K562 (cell line): ENCODE results near the gene PNISR. TPM values are rescaled to one million over a fixed set of nuclear protein-coding genes. Genes with fewer than 3 reads are reported as not detected.
A peak's percentile ranks its signal among the peaks of the same experiment; 100 is the strongest.

Experiments
- EP400 ChIP-seq: fragments of 450-650 bp; IDR thresholded peaks from 2 replicates; pipeline ENCODE4 v1.6.1; 2017; ENCODE audit warnings: antibody characterized with exemption, mild to moderate bottlenecking, moderate library complexity
- FOXK1 ChIP-seq: sonication (generic); formaldehyde crosslinking; IDR thresholded peaks from 2 replicates; pipeline ENCODE4 v1.8.0; 2022; ENCODE audit warnings: missing genetic modification reagents, mild to moderate bottlenecking, borderline replicate concordance
- MIER1 ChIP-seq: fragments of 450-650 bp; IDR thresholded peaks from 2 replicates; pipeline ENCODE4 v1.6.1; 2016; ENCODE audit warnings: antibody characterized with exemption, mild to moderate bottlenecking, low read depth
- NFXL1 ChIP-seq: fragments of 450-650 bp; formaldehyde crosslinking; IDR thresholded peaks from 2 replicates; pipeline ENCODE4 v1.4.0; 2021; ENCODE audit warnings: mild to moderate bottlenecking
- POLR2G ChIP-seq: fragments of 200-400 bp; formaldehyde crosslinking; IDR thresholded peaks from 2 replicates; pipeline ENCODE4 v1.6.1; 2017; ENCODE audit warnings: low read depth, mild to moderate bottlenecking, antibody characterized with exemption, low read length, moderate library complexity
- RAD21 ChIP-seq, 2 experiments: fragments of 250-450 bp in 1 of 2; fragments of 450-650 bp in 1 of 2; sonication (Bioruptor Pico) in 1 of 2; formaldehyde crosslinking in 1 of 2; IDR thresholded peaks in 1 of 2; conservative IDR thresholded peaks in 1 of 2; 2 replicates each; pipeline versions ENCODE4 v1.4.0 to v1.8.0; 2020 to 2022; ENCODE audit warnings: mild to moderate bottlenecking in 2 of 2, moderate library complexity in 1 of 2
- RBM34 ChIP-seq: fragments of 200-400 bp; formaldehyde crosslinking; IDR thresholded peaks from 2 replicates; pipeline ENCODE4 v1.6.1; 2018; ENCODE audit warnings: low read length, borderline replicate concordance; ENCODE audit not compliant: insufficient read depth
- SREBF1 ChIP-seq: fragments of 150-350 bp; IDR thresholded peaks from 2 replicates; pipeline ENCODE4 v1.6.1; 2014; ENCODE audit warnings: antibody characterized with exemption, low read depth, low read length, borderline replicate concordance
- TARDBP ChIP-seq: fragments of 450-650 bp; IDR thresholded peaks from 2 replicates; pipeline ENCODE4 v1.6.1; 2016
- ZNF583 ChIP-seq: fragments of 250-450 bp; sonication (Bioruptor Pico); IDR thresholded peaks from 2 replicates; pipeline ENCODE4 v1.4.0; 2020
- polyA plus RNA-seq, 8 experiments: library from polyadenylated mRNA; depleted of rRNA in 4 of 8; stranded (reverse) in 5 of 8; unstranded in 3 of 8; fragments of >200 nt; fragmentation: Nextera tagmentation in 2 of 8; fragmentation: Illumina TruSeq in 1 of 8; extraction: Ambion mirVana in 2 of 8; extraction: Trizol in 1 of 8; gene quantifications; 2 replicates each; pipeline versions ENCODE4 v1.2.1 to v1.2.3, GENCODE V29; 2011 to 2014; ENCODE audit warnings: inconsistent platforms in 1 of 8, missing spikeins in 1 of 8
- total RNA-seq, 7 experiments: library from RNA; depleted of rRNA in 6 of 7; stranded (reverse); fragments of >200 nt in 6 of 7; fragmentation: Illumina TruSeq in 2 of 7; extraction: Trizol in 2 of 7; gene quantifications; 2 replicates each; pipeline versions ENCODE4 v1.2.1 to v1.2.3, GENCODE V29; 2011 to 2021; ENCODE audit warnings: low replicate concordance in 1 of 7
- TF ChIP-seq, protein P1 (sequence below), 2 experiments: fragments of 450-650 bp; formaldehyde crosslinking in 1 of 2; IDR thresholded peaks; 2 replicates each; pipeline versions ENCODE4 v1.4.0 to v1.6.1; 2014 to 2020; ENCODE audit warnings: mild to moderate bottlenecking in 2 of 2, borderline replicate concordance in 1 of 2, low read depth in 1 of 2
- TF ChIP-seq, protein P2 (sequence below), 3 experiments: IDR thresholded peaks in 2 of 3; conservative IDR thresholded peaks in 1 of 3; 2 replicates each; pipeline ENCODE4 v1.5.1; 2011 to 2012; ENCODE audit warnings: low read length in 3 of 3, mild to moderate bottlenecking in 3 of 3, control low read depth in 2 of 3, improper control_type of control experiment in 1 of 3, inconsistent platforms in 1 of 3, low read depth in 1 of 3, mixed read lengths in 1 of 3, moderate library complexity in 1 of 3; ENCODE audit not compliant: insufficient read depth in 2 of 3
- TF ChIP-seq, protein P3 (sequence below): fragments of 450-650 bp; formaldehyde crosslinking; IDR thresholded peaks from 2 replicates; pipeline ENCODE4 v1.4.0; 2020; ENCODE audit warnings: mild to moderate bottlenecking, moderate library complexity
- TF ChIP-seq, protein P4 (sequence below), 2 experiments: fragments of 450-650 bp; IDR thresholded peaks; 2 replicates each; pipeline ENCODE4 v1.6.1; 2016

PNISR gene
- total and polyA plus RNA-seq, 9 of the 15 experiments (the other 6 are each of a cell fraction or from before 2014, with no cell fraction given), result 97.4 to 206 (median 131) TPM

DNA sequence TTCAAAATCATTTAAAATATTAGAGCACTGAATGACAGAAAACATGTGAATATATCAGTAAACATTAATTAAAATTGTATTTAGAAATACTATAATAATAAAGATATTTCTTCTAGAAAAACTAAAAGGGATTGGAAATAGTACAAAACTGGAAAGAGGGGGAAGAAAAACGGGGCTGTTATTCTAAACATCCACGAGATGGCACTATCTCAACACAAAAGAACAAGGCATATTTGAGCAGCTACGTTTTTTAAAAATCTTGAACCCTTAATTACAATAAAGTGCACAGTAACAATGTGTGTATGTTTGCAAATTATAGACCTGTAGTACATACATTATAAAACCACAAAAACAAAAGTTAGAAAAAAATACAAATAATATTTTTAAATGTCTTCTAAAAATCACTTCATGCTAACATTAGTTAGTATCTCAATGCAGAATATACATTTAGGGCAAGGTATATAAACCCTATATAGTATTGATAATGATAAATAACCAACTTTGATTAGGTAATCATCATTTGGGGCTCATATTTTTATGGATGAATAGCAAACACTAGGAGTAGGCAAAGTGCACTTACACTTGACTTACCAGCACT lies 42.5 kb upstream of the PNISR start (continued):
- TF ChIP-seq, protein P1, sequence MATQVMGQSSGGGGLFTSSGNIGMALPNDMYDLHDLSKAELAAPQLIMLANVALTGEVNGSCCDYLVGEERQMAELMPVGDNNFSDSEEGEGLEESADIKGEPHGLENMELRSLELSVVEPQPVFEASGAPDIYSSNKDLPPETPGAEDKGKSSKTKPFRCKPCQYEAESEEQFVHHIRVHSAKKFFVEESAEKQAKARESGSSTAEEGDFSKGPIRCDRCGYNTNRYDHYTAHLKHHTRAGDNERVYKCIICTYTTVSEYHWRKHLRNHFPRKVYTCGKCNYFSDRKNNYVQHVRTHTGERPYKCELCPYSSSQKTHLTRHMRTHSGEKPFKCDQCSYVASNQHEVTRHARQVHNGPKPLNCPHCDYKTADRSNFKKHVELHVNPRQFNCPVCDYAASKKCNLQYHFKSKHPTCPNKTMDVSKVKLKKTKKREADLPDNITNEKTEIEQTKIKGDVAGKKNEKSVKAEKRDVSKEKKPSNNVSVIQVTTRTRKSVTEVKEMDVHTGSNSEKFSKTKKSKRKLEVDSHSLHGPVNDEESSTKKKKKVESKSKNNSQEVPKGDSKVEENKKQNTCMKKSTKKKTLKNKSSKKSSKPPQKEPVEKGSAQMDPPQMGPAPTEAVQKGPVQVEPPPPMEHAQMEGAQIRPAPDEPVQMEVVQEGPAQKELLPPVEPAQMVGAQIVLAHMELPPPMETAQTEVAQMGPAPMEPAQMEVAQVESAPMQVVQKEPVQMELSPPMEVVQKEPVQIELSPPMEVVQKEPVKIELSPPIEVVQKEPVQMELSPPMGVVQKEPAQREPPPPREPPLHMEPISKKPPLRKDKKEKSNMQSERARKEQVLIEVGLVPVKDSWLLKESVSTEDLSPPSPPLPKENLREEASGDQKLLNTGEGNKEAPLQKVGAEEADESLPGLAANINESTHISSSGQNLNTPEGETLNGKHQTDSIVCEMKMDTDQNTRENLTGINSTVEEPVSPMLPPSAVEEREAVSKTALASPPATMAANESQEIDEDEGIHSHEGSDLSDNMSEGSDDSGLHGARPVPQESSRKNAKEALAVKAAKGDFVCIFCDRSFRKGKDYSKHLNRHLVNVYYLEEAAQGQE (IDR thresholded peaks at IDR 0.05; ENCODE audit: borderline replicate concordance), result peak; percentile 63; the same call in 1 of the 2 replicates
- TF ChIP-seq, protein P1 (CRISPR knock-in tag; IDR thresholded peaks at IDR 0.05; ENCODE audit: low read depth), result no peak
- TF ChIP-seq RAD21 (CRISPR knock-in tag; conservative IDR thresholded peaks at IDR 0.05 in 1 of 2, IDR thresholded peaks at IDR 0.05 in 1 of 2) (peak; percentile 83 to 86), ZNF583 (CRISPR knock-in tag) (no peak), SREBF1 (no peak), EP400 (no peak), POLR2G (no peak), RBM34 (no peak), MIER1 (no peak), TARDBP (no peak), FOXK1 (CRISPR knock-in tag) (no peak), NFXL1 (CRISPR knock-in tag) (no peak)
- TF ChIP-seq, protein P2, sequence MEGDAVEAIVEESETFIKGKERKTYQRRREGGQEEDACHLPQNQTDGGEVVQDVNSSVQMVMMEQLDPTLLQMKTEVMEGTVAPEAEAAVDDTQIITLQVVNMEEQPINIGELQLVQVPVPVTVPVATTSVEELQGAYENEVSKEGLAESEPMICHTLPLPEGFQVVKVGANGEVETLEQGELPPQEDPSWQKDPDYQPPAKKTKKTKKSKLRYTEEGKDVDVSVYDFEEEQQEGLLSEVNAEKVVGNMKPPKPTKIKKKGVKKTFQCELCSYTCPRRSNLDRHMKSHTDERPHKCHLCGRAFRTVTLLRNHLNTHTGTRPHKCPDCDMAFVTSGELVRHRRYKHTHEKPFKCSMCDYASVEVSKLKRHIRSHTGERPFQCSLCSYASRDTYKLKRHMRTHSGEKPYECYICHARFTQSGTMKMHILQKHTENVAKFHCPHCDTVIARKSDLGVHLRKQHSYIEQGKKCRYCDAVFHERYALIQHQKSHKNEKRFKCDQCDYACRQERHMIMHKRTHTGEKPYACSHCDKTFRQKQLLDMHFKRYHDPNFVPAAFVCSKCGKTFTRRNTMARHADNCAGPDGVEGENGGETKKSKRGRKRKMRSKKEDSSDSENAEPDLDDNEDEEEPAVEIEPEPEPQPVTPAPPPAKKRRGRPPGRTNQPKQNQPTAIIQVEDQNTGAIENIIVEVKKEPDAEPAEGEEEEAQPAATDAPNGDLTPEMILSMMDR (IDR thresholded peaks at IDR 0.05 in 2 of 3, conservative IDR thresholded peaks at IDR 0.05 in 1 of 3; ENCODE audit: insufficient read depth in 2 of 3, low read depth in 1 of 3, low read length in 3 of 3), result peak; percentile 40 to 78 (median 49); a peak in 3 of 6 replicates
- TF ChIP-seq, protein P3, sequence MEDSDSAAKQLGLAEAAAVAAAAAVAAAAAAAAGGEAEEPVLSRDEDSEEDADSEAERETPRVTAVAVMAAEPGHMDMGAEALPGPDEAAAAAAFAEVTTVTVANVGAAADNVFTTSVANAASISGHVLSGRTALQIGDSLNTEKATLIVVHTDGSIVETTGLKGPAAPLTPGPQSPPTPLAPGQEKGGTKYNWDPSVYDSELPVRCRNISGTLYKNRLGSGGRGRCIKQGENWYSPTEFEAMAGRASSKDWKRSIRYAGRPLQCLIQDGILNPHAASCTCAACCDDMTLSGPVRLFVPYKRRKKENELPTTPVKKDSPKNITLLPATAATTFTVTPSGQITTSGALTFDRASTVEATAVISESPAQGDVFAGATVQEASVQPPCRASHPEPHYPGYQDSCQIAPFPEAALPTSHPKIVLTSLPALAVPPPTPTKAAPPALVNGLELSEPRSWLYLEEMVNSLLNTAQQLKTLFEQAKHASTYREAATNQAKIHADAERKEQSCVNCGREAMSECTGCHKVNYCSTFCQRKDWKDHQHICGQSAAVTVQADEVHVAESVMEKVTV, result peak; percentile 67
- TF ChIP-seq, protein P4, sequence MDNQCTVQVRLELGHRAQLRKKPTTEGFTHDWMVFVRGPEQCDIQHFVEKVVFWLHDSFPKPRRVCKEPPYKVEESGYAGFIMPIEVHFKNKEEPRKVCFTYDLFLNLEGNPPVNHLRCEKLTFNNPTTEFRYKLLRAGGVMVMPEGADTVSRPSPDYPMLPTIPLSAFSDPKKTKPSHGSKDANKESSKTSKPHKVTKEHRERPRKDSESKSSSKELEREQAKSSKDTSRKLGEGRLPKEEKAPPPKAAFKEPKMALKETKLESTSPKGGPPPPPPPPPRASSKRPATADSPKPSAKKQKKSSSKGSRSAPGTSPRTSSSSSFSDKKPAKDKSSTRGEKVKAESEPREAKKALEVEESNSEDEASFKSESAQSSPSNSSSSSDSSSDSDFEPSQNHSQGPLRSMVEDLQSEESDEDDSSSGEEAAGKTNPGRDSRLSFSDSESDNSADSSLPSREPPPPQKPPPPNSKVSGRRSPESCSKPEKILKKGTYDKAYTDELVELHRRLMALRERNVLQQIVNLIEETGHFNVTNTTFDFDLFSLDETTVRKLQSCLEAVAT (IDR thresholded peaks at IDR 0.05), result no peak
